Loucy (cell line): ENCODE measurements around the gene HOXA10.
A peak's percentile ranks its signal among the peaks of the same experiment; 100 is the strongest.

Experiments
- H2AFZ ChIP-seq: fragments of 200-600 bp; sonication (generic); 2 replicates; pipeline ENCODE4 v1.6.0; 2016; ENCODE audit warnings: antibody characterized with exemption, mild to moderate bottlenecking, low read length, moderate library complexity
- H3F3A ChIP-seq: fragments of 200-600 bp; 2 replicates; pipeline ENCODE4 v1.6.0; 2016; ENCODE audit warnings: antibody characterized with exemption, low read depth, mild to moderate bottlenecking
- H3K27me3 ChIP-seq: fragments of 200-600 bp; sonication (generic); 2 replicates; pipeline ENCODE4 v1.6.1; 2014; ENCODE audit warnings: low read length, mild to moderate bottlenecking; ENCODE audit not compliant: insufficient read depth, poor library complexity, severe bottlenecking
- H3K36me3 ChIP-seq: fragments of 200-600 bp; sonication (generic); 2 replicates; pipeline ENCODE4 v1.6.1; 2016; ENCODE audit warnings: low read length; ENCODE audit not compliant: insufficient read depth
- H3K4me1 ChIP-seq: fragments of 200-600 bp; sonication (generic); 2 replicates; pipeline ENCODE4 v1.5.1; 2014; ENCODE audit warnings: low read length, mild to moderate bottlenecking; ENCODE audit not compliant: insufficient read depth, poor library complexity, severe bottlenecking
- H3K4me2 ChIP-seq: fragments of 200-600 bp; sonication (generic); 2 replicates; pipeline ENCODE4 v1.6.0; 2014; ENCODE audit warnings: antibody characterized with exemption, low read length, low read depth, mild to moderate bottlenecking; ENCODE audit not compliant: poor library complexity, severe bottlenecking
- H3K4me3 ChIP-seq: fragments of 200-600 bp; sonication (generic); 2 replicates; pipeline ENCODE4 v1.5.1; 2014; ENCODE audit warnings: low read length, mild to moderate bottlenecking, mixed read lengths; ENCODE audit not compliant: poor library complexity, severe bottlenecking
- H3K79me2 ChIP-seq: fragments of 200-600 bp; sonication (generic); 2 replicates; pipeline ENCODE4 v1.6.1; 2014; ENCODE audit warnings: low read length; ENCODE audit not compliant: insufficient read depth
- H3K9ac ChIP-seq: fragments of 200-600 bp; sonication (generic); 2 replicates; pipeline ENCODE4 v1.6.0; 2014; ENCODE audit warnings: mild to moderate bottlenecking, low read depth, low read length, moderate library complexity; ENCODE audit not compliant: poor library complexity, severe bottlenecking
- H3K9me2 ChIP-seq: fragments of 200-600 bp; sonication (generic); replicated peaks from 2 replicates; pipeline ENCODE4 v1.6.1; 2016; ENCODE audit warnings: low read depth, low read length, mixed read lengths
- H3K9me3 ChIP-seq: fragments of 200-600 bp; sonication (generic); 2 replicates; pipeline ENCODE4 v1.6.1; 2014; ENCODE audit warnings: mild to moderate bottlenecking, antibody characterized with exemption, low read length, low read depth; ENCODE audit not compliant: insufficient read depth
- H4K20me1 ChIP-seq: fragments of 200-600 bp; sonication (generic); 2 replicates; pipeline ENCODE4 v1.6.0; 2014; ENCODE audit warnings: antibody characterized with exemption, low read length, mild to moderate bottlenecking; ENCODE audit not compliant: insufficient read depth, poor library complexity, severe bottlenecking
- CTCF ChIP-seq: fragments of 200-600 bp; sonication (generic); conservative IDR thresholded peaks from 2 replicates; pipeline ENCODE4 v1.5.1; 2014; ENCODE audit warnings: mild to moderate bottlenecking, antibody characterized with exemption, low read length
- EZH2phosphoT487 ChIP-seq: fragments of 200-600 bp; IDR thresholded peaks from 2 replicates; pipeline ENCODE4 v1.6.1; 2018; ENCODE audit warnings: antibody characterized with exemption, mild to moderate bottlenecking, moderate library complexity, borderline replicate concordance

The HOXA10 gene

GRCh38 chr7:27146491-27147198 is 27.5 kb downstream of the HOXA10 start:
- Histone ChIP-seq H3K79me2 (peaks cover 100% of the 10 kb centered on the region), H3F3A (no peaks in the 10 kb centered on the region), H3K4me1 (peaks cover 37% of the 10 kb centered on the region), H4K20me1 (peaks cover 98% of the 10 kb centered on the region), H3K27me3 (peaks cover 28% of the 10 kb centered on the region), H3K4me2 (peak overlapping the region; percentile 91), H2AFZ (no peak overlapping the region), H3K9ac (peak overlapping the region; percentile 99), H3K4me3 (peak overlapping the region; percentile 94), H3K36me3 (peaks cover 81% of the 10 kb centered on the region), H3K9me3 (no peaks in the 10 kb centered on the region), H3K9me2 (no peaks in the 10 kb centered on the region)
- no peak for TF ChIP-seq EZH2phosphoT487
- no peak for TF ChIP-seq CTCF

- Histone ChIP-seq H3F3A (peaks cover under 1% of the 10 kb centered on the region), H3K9me2 (no peaks in the 10 kb centered on the region), H3K9me3 (no peaks in the 10 kb centered on the region), H3K27me3 (peaks cover 21% of the 10 kb centered on the region), H3K4me2 (peak overlapping the region; percentile 91), H3K9ac (peak overlapping the region; percentile 99), H3K36me3 (peaks cover 88% of the 10 kb centered on the region), H3K79me2 (peaks cover 100% of the 10 kb centered on the region), H3K4me1 (peaks cover 44% of the 10 kb centered on the region), H2AFZ (no peak overlapping the region), H3K4me3 (peak overlapping the region; percentile 94), H4K20me1 (peaks cover 98% of the 10 kb centered on the region)
- TF ChIP-seq CTCF (no peak), EZH2phosphoT487 (no peak)
Observed at GRCh38 chr7:27145914-27146412, 28.2 kb downstream of the HOXA10 start.

GRCh38 chr7:27145165-27145913 is 28.8 kb downstream of the HOXA10 start:
- peaks cover 51% of the 10 kb centered on the region for H3K4me1 ChIP-seq
- peaks cover 16% of the 10 kb centered on the region for H3K27me3 ChIP-seq
- H3K79me2 ChIP-seq: peaks cover 100% of the 10 kb centered on the region
- peaks cover 100% of the 10 kb centered on the region for H4K20me1 ChIP-seq
- TF ChIP-seq CTCF (no peak), EZH2phosphoT487 (no peak)
- no peaks in the 10 kb centered on the region for H3K9me3 ChIP-seq
- H3K9ac ChIP-seq: peak overlapping the region; percentile 99
- H3K9me2 ChIP-seq: no peaks in the 10 kb centered on the region
- peak overlapping the region; percentile 94 for H3K4me3 ChIP-seq
- peaks cover 4% of the 10 kb centered on the region for H3F3A ChIP-seq
- no peak overlapping the region for H2AFZ ChIP-seq
- H3K36me3 ChIP-seq: peaks cover 92% of the 10 kb centered on the region
- peak overlapping the region; percentile 91 for H3K4me2 ChIP-seq
